Body of pancreas (tissue), 4 donors: Measurements from ENCODE around the gene ADCY5. TPM values are rescaled to one million over a fixed set of nuclear protein-coding genes. Genes with fewer than 3 reads are reported as not detected.

Source experiments
- ATAC-seq: fragments of 150-250 bp; one replicate; pipeline ENCODE4 v1.9.1; 2016
- DNase-seq, 4 donors: peaks; one replicate each; pipeline ENCODE4 v3.0.0-alpha.2; 2019
- H3K27ac ChIP-seq, 4 donors: fragments of 200-600 bp; sonication (generic); 1 replicate in 3 of 4; 2 replicates in 1 of 4; pipeline versions ENCODE4 v1.5.1 to v1.6.1; 2016 to 2019; ENCODE audit warnings: mild to moderate bottlenecking in 1 of 4, mixed read lengths in 1 of 4, moderate library complexity in 1 of 4
- H3K27me3 ChIP-seq, 2 donors: fragments of 200-600 bp; sonication (generic); one replicate each; pipeline ENCODE4 v1.6.0; 2016; ENCODE audit warnings: mild to moderate bottlenecking in 1 of 2
- H3K36me3 ChIP-seq, 2 donors: fragments of 200-600 bp; sonication (generic); replicated peaks in 1 of 2; 2 replicates each; pipeline ENCODE4 v1.5.1; 2016; ENCODE audit warnings: low read depth in 2 of 2; ENCODE audit not compliant: insufficient read depth in 1 of 2
- H3K4me1 ChIP-seq: fragments of 200-600 bp; sonication (generic); one replicate; pipeline ENCODE4 v1.6.0; 2016
- H3K4me3 ChIP-seq, 2 donors: fragments of 200-600 bp; sonication (generic); 1 replicate in 1 of 2; 2 replicates in 1 of 2; pipeline ENCODE4 v1.5.1; 2016 to 2019
- H3K9me3 ChIP-seq, 3 donors: fragments of 200-600 bp; sonication (generic); 1 replicate in 2 of 3; 2 replicates in 1 of 3; pipeline ENCODE4 v1.5.1; 2016
- CTCF ChIP-seq, 7 experiments: fragments of 450-650 bp in 4 of 7; fragments of 200-600 bp in 3 of 7; sonication (generic) in 3 of 7; IDR thresholded peaks; one replicate each; pipeline ENCODE4 v1.5.1; 2016 to 2019; ENCODE audit warnings: antibody characterized with exemption in 7 of 7
- POLR2A ChIP-seq, 3 donors: fragments of 450-650 bp; IDR thresholded peaks; one replicate each; pipeline ENCODE4 v1.6.1; 2016; ENCODE audit warnings: antibody characterized with exemption in 3 of 3, mild to moderate bottlenecking in 2 of 3
- WGBS, 2 donors: methylation state at CpG; one replicate each; pipeline ENCODE4 v1.1.5; 2017; 5-methylcytosine and 5-hydroxymethylcytosine counted together
- intact Hi-C: fragments of 100-400 bp; cut with DNase I; formaldehyde crosslinking; loops from one replicate; pipeline ENCODE4 v1.15.1; 2023
- total RNA-seq, 2 donors: library from RNA; depleted of rRNA; stranded (reverse); fragments of >200 nt; gene quantifications; one replicate each; pipeline ENCODE4 v1.1.0, GENCODE V29; 2016

Gene ADCY5
- total RNA-seq, 2 donors from 2014 or later, result 10.6 to 18.8 TPM

- Histone ChIP-seq H3K4me1 (peaks cover 27% of the 10 kb centered on the region), H3K9me3 (no peaks in the 10 kb centered on the region), H3K36me3 (no peaks in the 10 kb centered on the region), H3K4me3 (no peak overlapping the region), H3K27ac (no peak overlapping the region), H3K27me3 (no peaks in the 10 kb centered on the region)
- WGBS, 2 donors, result 71 to 79% methylated on average over 12 of the region's 12 CpGs
- ATAC-seq, result no peak
- TF ChIP-seq POLR2A (IDR thresholded peaks at IDR 0.05), result no peak
- no peak for TF ChIP-seq CTCF (IDR thresholded peaks at IDR 0.05)
- DNase-seq, result peak in 1 of 4 donors; percentile 8
- intact Hi-C loops, result loop anchor here (5.0 to 10.0 kb wide), 2 partner anchors 165 to 237 kb away; no protein-coding TSS in a partner anchor
Observed at GRCh38 chr3:123327480-123327879, 121.4 kb downstream of the ADCY5 start.

GRCh38 chr3:123326531-123326930 is 122.4 kb downstream of the ADCY5 start:
- intact Hi-C loops, result loop anchor here (5.0 to 10.0 kb wide), 2 partner anchors 166 to 238 kb away; no protein-coding TSS in a partner anchor
- Histone ChIP-seq H3K4me1 (peaks cover 27% of the 10 kb centered on the region), H3K4me3 (no peak overlapping the region), H3K36me3 (no peaks in the 10 kb centered on the region), H3K27me3 (no peaks in the 10 kb centered on the region), H3K27ac (no peak overlapping the region), H3K9me3 (no peaks in the 10 kb centered on the region)
- no peak for TF ChIP-seq POLR2A (IDR thresholded peaks at IDR 0.05)
- TF ChIP-seq CTCF (IDR thresholded peaks at IDR 0.05), result no peak
- WGBS, 2 donors, result 61 to 69% methylated on average over 6 of the region's 6 CpGs
- DNase-seq (no peak), ATAC-seq (no peak)

GRCh38 chr3:123325766-123326256 is 123.1 kb downstream of the ADCY5 start:
- H3K27ac ChIP-seq, result no peak overlapping the region
- H3K4me3 ChIP-seq, result no peak overlapping the region
- WGBS, 2 donors, result 82% methylated on average over 8 of the region's 8 CpGs; no CpG with 5 or more reads in 1 of the 2 donors
- peaks cover 24% of the 10 kb centered on the region for H3K4me1 ChIP-seq
- no peak for TF ChIP-seq CTCF (IDR thresholded peaks at IDR 0.05)
- TF ChIP-seq POLR2A (IDR thresholded peaks at IDR 0.05), result no peak
- DNase-seq, result peak in 1 of 4 donors; percentile 8
- no peaks in the 10 kb centered on the region for H3K36me3 ChIP-seq
- ATAC-seq, result no peak
- H3K9me3 ChIP-seq, result no peaks in the 10 kb centered on the region
- intact Hi-C loops, result loop anchor here (5.0 to 10.0 kb wide), 2 partner anchors 166 to 239 kb away; no protein-coding TSS in a partner anchor
- no peaks in the 10 kb centered on the region for H3K27me3 ChIP-seq

GRCh38 chr3:123324880-123325765 is 123.8 kb downstream of the ADCY5 start:
- Histone ChIP-seq H3K27ac (no peak overlapping the region), H3K27me3 (no peaks in the 10 kb centered on the region), H3K4me3 (no peak overlapping the region), H3K9me3 (no peaks in the 10 kb centered on the region), H3K36me3 (no peaks in the 10 kb centered on the region), H3K4me1 (peaks cover 17% of the 10 kb centered on the region)
- TF ChIP-seq CTCF (IDR thresholded peaks at IDR 0.05) (no peak), POLR2A (IDR thresholded peaks at IDR 0.05) (no peak)
- 87 to 88% methylated on average over 13 to 15 of the region's 15 CpGs for WGBS, 2 donors
- DNase-seq, result no peak
- no peak for ATAC-seq
- intact Hi-C loops, result loop anchor here (5.0 to 10.0 kb wide), 2 partner anchors 167 to 240 kb away; no protein-coding TSS in a partner anchor
